ENCODE data around the gene LIMS1. TPM values are rescaled to one million over a fixed set of nuclear protein-coding genes. Genes with fewer than 3 reads are reported as not detected.
"Not testable (repeated sequence)": the region's sequence is repeated elsewhere in the genome, so short reads cannot be mapped to it uniquely, and the experiment has no call there.

The LIMS1 gene
- total RNA-seq, 2 experiments from 2014 or later, result 47.4 to 52.2 TPM

GRCh38 chr2:108625186-108625827 is 91.0 kb downstream of the LIMS1 start:
- ChIA-PET CTCF (interaction anchor here (1.4 to 1.6 kb wide), 2 partner anchors 11 to 12 kb away, joined by 4 to 7 read pairs; no protein-coding TSS in a partner anchor), POLR2A (interaction anchor here (0.6 kb wide), 1 partner anchor 13 kb away, joined by 3 read pairs; no protein-coding TSS in a partner anchor)

- ChIA-PET POLR2A (interaction anchor here (0.6 kb wide), 1 partner anchor 14 kb away, joined by 3 read pairs; no protein-coding TSS in a partner anchor), CTCF (interaction anchor here (1.4 to 1.6 kb wide), 2 partner anchors 11 to 13 kb away, joined by 4 to 7 read pairs; no protein-coding TSS in a partner anchor)
Measured at GRCh38 chr2:108625828-108626195, 91.5 kb downstream of the LIMS1 start.

- CTCF ChIA-PET, result interaction anchor here (1.0 kb wide), 1 partner anchor 9 kb away, joined by 4 read pairs; no protein-coding TSS in a partner anchor
- POLR2A ChIA-PET, result no interaction called here
Measured at GRCh38 chr2:108626995-108627394, 92.7 kb downstream of the LIMS1 start.

- ChIA-PET CTCF (interaction anchor here (1.0 to 1.6 kb wide), 3 partner anchors 8 to 19 kb away, joined by 3 to 7 read pairs (median 4); no protein-coding TSS in a partner anchor), POLR2A (no interaction called here)
Measured at GRCh38 chr2:108627911-108628567, 93.8 kb downstream of the LIMS1 start.

GRCh38 chr2:108628936-108629335 is 94.7 kb downstream of the LIMS1 start:
- POLR2A ChIA-PET, result interaction anchor here (1.0 to 1.3 kb wide), 3 partner anchors 17 to 53 kb away, joined by 3 read pairs; no protein-coding TSS in a partner anchor
- CTCF ChIA-PET, result interaction anchor here (1.0 to 1.6 kb wide), 6 partner anchors 8 to 20 kb away, joined by 3 to 7 read pairs (median 4); no protein-coding TSS in a partner anchor

GRCh38 chr2:108629417-108629816 is 95.1 kb downstream of the LIMS1 start:
- POLR2A ChIA-PET, result interaction anchor here (0.9 to 1.3 kb wide), 4 partner anchors 11 to 54 kb away, joined by 3 to 4 read pairs (median 3); no protein-coding TSS in a partner anchor
- CTCF ChIA-PET, result interaction anchor here (1.0 to 1.6 kb wide), 6 partner anchors 8 to 21 kb away, joined by 3 to 7 read pairs (median 4); no protein-coding TSS in a partner anchor

GRCh38 chr2:108630567-108631405 is 96.5 kb downstream of the LIMS1 start:
- POLR2A ChIA-PET, result no interaction called here
- CTCF ChIA-PET, result no interaction called here

DNA sequence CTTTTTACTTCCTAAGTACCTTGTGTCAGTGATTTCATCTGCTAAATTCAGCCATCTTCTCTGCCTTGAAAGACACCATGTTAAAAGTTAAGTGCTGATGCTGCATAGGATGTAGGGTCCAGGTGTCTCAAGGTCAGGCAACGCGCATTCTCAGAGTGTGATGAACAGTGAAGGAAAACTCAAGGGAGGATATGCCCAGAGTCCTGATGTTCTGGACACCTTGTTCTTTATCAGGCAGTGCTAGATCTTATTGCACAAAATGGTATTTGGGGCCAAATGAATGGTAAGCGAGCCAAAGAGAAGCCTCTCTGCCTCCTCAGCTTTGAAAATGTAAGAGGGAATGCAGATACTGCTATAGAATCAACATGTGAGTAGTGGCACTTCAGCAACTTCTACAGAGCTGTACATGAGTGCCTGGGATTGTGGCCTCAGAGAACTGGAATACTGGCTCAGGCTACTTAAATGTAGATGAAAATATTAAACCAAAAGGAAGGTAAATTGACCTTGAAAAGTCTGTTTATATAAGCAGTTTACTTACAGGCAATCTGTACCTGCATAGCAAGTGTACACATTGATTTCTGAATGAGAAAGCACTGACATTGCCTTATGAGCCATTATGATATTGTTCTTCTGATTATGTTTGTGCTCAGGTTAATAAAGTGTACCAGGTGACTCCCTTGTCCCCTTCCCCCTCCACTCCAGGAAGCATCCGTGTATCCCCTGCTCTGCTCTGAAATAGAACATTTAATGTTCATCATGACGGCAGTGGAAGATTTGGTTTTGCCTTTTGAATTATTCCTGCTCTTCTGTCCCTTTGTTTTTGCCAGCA is 98.3 kb downstream of the LIMS1 start:
- ChIA-PET CTCF (interaction anchor here (1.1 to 4.9 kb wide), 2 partner anchors 10 to 21 kb away, joined by 4 to 55 read pairs; no protein-coding TSS in a partner anchor), POLR2A (no interaction called here)

- ChIA-PET CTCF (interaction anchor here (1.1 to 4.9 kb wide), 4 partner anchors 10 to 35 kb away, joined by 3 to 55 read pairs (median 4); no protein-coding TSS in a partner anchor), POLR2A (no interaction called here)
Measured at GRCh38 chr2:108633409-108633808, 99.1 kb downstream of the LIMS1 start.

- CTCF ChIA-PET, result interaction anchor here (1.1 to 4.9 kb wide), 4 partner anchors 11 to 36 kb away, joined by 3 to 55 read pairs (median 4); no protein-coding TSS in a partner anchor
- POLR2A ChIA-PET, result no interaction called here
Measured at GRCh38 chr2:108634011-108634410, 99.7 kb downstream of the LIMS1 start.

- ChIA-PET CTCF (interaction anchor here (0.7 to 4.9 kb wide), 5 partner anchors 17 to 40 kb away, joined by 3 to 55 read pairs (median 3); no protein-coding TSS in a partner anchor), POLR2A (no interaction called here)
Measured at GRCh38 chr2:108634576-108635160, 100.4 kb downstream of the LIMS1 start.

DNA sequence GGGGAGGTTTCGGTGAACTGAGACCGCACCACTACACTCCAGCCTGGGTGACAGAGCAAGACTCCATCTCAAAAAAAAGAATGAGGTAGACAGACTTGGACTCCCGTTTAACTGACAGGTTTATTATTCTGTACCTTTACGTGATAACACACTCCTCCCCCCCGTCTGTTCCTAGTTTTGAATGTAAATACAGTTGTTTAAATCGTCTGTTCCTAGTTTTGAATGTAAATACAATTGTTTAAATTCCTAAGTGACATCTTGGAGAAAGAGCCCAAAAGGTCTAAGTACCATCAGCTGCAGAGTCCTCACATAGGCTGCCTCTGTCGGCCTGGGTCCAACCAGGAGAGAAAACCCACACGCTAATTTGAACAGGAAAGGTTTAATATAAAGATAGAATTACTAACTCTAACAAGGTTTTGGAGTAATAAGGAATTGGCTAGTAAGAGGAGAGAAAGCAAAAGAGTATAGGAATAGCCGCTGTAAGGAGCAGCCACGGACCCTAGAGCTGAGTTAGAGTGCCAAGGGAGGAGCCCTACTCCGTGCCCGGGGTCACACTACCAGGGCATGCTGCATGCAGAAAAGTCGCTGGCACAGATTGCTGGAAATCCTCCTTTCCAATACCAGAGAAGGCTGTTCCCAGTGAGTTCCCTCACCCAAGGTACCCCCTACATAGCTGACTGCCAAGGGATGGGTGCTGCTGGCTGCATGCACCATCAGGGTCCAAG is 101.5 kb downstream of the LIMS1 start:
- ChIA-PET POLR2A (no interaction called here), CTCF (interaction anchor here (0.8 to 4.9 kb wide), 15 partner anchors 8 to 150 kb away, joined by 3 to 55 read pairs (median 4); partner anchors contain the start of gene LIMS1)

DNA sequence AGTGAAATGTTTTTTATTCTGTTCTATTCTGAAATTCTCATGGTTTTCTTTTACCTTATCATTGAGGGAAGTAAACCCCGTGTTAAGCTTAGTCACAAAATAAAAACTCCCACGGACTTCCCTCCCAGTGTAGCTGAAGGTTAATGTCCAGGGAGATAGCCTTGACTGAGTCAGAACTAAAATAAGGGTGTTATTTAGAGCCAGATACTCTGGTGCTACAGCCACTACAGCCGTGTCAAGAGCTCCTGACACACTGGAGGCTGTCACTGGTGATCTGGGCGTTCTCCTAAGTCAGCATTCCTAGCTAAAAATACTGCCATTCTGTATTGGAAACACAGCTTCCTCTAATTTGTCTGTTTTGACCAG is 103.0 kb downstream of the LIMS1 start:
- ChIA-PET CTCF (interaction anchor here (1.1 to 4.9 kb wide), 8 partner anchors 12 to 145 kb away, joined by 3 to 55 read pairs (median 11); partner anchors contain the start of gene LIMS1), POLR2A (interaction anchor here (1.1 kb wide), 1 partner anchor 12 kb away, joined by 4 read pairs; no protein-coding TSS in a partner anchor)

DNA sequence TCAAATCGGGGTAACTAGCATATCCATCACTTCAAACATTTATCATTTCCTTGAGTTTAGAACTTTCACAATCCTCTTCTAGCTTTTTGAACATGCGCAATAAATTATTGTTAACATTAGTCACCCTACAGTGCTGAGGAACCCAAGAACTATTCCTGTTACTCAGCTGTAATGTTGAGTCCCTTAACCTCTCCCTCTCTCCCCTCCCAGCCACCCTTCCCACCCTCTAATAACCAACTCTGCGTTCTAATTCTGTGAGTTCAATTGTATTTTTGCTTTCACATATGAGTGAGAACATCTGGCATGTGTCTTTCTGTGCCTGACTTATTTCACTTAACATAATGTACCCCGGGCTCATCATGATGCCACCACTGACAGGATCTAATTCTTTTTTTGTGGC is 106.5 kb downstream of the LIMS1 start:
- POLR2A ChIA-PET, result no interaction called here
- CTCF ChIA-PET, result no interaction called here

- CTCF ChIA-PET, result no interaction called here
- POLR2A ChIA-PET, result no interaction called here
Measured at GRCh38 chr2:108641756-108642155, 107.5 kb downstream of the LIMS1 start.

DNA sequence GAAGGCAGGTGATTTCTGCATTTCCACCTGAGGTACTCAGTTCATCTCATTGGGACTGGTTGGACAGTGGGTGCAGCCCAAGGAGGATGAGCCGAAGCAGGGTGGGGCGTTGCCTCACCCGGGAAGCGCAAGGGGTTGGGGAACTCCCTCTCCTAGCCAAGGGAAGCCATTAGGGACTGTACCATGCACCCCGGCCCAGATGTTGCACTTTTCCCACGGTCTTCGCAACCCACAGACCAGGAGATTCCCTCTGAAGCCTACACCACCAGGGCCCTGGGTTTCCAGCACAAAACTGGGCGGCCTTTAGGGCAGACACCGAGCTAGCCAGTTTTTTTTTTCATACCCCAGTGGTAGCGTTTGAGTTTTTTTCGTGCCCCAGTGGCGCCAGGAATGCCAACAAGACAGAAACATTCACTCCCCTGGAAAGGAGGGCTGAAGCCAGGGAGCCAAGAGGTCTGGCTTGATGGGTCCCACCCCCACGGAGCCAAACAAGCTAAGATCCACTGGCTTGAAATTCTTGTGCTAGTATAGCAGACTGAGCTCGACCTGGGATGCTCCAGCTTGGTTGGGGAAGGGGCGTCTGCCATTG is 109.1 kb downstream of the LIMS1 start:
- CTCF ChIA-PET, result interaction anchor here (0.6 kb wide), 1 partner anchor 51 kb away, joined by 3 read pairs; no protein-coding TSS in a partner anchor
- POLR2A ChIA-PET, result no interaction called here

DNA sequence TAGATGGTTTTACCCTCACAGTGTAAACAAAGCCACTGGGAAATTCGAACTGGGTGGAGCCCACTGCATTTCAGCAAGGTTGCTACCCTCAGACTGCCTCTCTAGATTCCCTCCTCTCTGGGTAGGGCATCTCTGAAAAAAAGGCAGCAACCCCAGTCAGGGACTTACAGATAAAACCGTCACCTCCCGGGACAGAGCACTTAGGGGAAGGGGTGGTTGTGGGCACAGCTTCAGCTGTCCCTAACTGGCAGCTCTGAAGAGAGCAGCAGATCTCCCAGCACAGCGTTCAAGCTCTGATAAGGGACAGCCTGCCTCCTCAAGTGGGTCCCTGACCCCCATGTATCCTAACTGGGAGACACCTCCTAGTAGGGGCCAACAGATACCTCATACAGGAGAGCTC is 109.6 kb downstream of the LIMS1 start:
- POLR2A ChIA-PET, result not testable (repeated sequence)
- CTCF ChIA-PET, result interaction anchor here (0.6 kb wide), 1 partner anchor 51 kb away, joined by 3 read pairs; no protein-coding TSS in a partner anchor

Data from activated CD8-positive, alpha-beta memory T cell treated with anti-CD3 and anti-CD28 coated beads for 36 hours (primary cell).